Endothelial cell (in vitro differentiated cells): ENCODE measurements around the gene GLI3. TPM values are rescaled to one million over a fixed set of nuclear protein-coding genes. Genes with fewer than 3 reads are reported as not detected.

Experiments used
- DNase-seq: peaks from one replicate; pipeline ENCODE4 v3.0.0; 2021; ENCODE audit warnings: low spot score
- H3K27ac Mint-ChIP-seq: one replicate; pipeline ENCODE4 v1.8.0; 2021; ENCODE audit warnings: mixed read lengths, inconsistent platforms; ENCODE audit not compliant: unreplicated experiment
- H3K27me3 Mint-ChIP-seq: one replicate; pipeline ENCODE4 v1.8.0; 2021; ENCODE audit warnings: mild to moderate bottlenecking, moderate library complexity, mixed read lengths, inconsistent platforms; ENCODE audit not compliant: unreplicated experiment
- H3K36me3 Mint-ChIP-seq: one replicate; pipeline ENCODE4 v1.8.0; 2021; ENCODE audit warnings: mild to moderate bottlenecking, low read depth, mixed read lengths, inconsistent platforms; ENCODE audit not compliant: unreplicated experiment
- H3K4me1 Mint-ChIP-seq: one replicate; pipeline ENCODE4 v1.8.0; 2021; ENCODE audit warnings: mild to moderate bottlenecking, mixed read lengths, inconsistent platforms; ENCODE audit not compliant: unreplicated experiment
- H3K4me3 Mint-ChIP-seq: one replicate; pipeline ENCODE4 v1.8.0; 2021; ENCODE audit warnings: mild to moderate bottlenecking, mixed read lengths, inconsistent platforms; ENCODE audit not compliant: unreplicated experiment
- H3K9me3 Mint-ChIP-seq: one replicate; pipeline ENCODE4 v1.8.0; 2021; ENCODE audit warnings: mixed read lengths, inconsistent platforms; ENCODE audit not compliant: unreplicated experiment
- total RNA-seq: library from RNA; stranded (reverse); fragmentation: NEBNext Ultra II Directional; extraction: Animal tissue kit (Norgen Biotek cat#: 25700); gene quantifications from one replicate; pipeline ENCODE4 v1.2.1, GENCODE V29; 2021; ENCODE audit not compliant: unreplicated experiment
- TF ChIP-seq, protein P1 (sequence below): fragments of 200-600 bp; sonication (generic); IDR thresholded peaks from one replicate; pipeline ENCODE4 v1.5.0; 2021; ENCODE audit warnings: antibody characterized with exemption; ENCODE audit not compliant: unreplicated experiment

The GLI3 gene
- total RNA-seq, 1 donor from 2014 or later: 24.9 TPM

DNA sequence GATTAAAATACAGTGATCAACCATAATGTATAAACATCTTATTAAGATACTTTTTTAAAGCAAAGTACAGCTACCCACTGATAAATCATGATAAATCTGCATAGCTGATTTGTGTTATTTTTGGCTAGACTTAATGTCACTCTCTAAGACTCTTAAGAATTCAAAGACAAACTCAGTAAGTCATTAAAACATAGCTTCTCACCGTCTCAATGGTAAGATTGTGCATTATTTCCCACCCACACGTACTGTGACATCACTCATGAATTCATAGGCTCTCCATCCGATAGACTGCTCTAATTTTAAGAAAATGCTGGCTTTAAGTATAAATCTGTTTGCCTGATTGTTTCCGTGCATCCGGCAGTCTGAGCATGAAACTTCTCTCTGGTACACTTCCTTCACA, 266.1 kb downstream of the GLI3 start:
- H3K36me3 Mint-ChIP-seq: peaks cover 3% of the 10 kb centered on the region
- DNase-seq: no peak
- TF ChIP-seq, protein P1, sequence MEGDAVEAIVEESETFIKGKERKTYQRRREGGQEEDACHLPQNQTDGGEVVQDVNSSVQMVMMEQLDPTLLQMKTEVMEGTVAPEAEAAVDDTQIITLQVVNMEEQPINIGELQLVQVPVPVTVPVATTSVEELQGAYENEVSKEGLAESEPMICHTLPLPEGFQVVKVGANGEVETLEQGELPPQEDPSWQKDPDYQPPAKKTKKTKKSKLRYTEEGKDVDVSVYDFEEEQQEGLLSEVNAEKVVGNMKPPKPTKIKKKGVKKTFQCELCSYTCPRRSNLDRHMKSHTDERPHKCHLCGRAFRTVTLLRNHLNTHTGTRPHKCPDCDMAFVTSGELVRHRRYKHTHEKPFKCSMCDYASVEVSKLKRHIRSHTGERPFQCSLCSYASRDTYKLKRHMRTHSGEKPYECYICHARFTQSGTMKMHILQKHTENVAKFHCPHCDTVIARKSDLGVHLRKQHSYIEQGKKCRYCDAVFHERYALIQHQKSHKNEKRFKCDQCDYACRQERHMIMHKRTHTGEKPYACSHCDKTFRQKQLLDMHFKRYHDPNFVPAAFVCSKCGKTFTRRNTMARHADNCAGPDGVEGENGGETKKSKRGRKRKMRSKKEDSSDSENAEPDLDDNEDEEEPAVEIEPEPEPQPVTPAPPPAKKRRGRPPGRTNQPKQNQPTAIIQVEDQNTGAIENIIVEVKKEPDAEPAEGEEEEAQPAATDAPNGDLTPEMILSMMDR: no peak
- H3K4me1 Mint-ChIP-seq: no peaks in the 10 kb centered on the region
- H3K4me3 Mint-ChIP-seq: no peak overlapping the region
- H3K27me3 Mint-ChIP-seq: no peaks in the 10 kb centered on the region
- H3K9me3 Mint-ChIP-seq: no peaks in the 10 kb centered on the region
- H3K27ac Mint-ChIP-seq: no peak overlapping the region

DNA sequence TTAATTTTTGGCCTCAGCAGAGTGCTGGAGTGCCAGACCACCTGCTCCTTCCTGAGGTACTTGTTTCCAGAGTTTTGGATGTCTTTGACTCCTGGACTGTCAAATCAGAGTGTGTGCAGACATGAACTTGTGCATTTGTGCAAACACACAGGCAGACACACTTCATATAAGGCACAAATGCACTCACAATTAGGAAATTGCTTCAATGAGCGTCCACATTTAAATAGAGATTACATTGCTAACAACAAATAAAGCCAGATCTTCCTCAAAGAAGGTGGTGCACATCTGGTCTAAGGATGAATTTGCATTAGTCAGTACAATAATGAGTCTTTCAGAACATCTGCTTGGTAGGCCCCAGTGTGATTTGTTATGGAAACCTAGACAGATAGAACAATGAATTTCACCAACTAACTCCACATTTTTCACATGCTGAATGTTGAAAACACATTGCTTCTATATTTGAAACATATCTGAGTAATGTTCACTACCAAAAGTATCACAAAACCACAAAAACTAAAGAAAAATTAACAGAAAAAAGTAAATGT, 267.4 kb downstream of the GLI3 start:
- no peaks in the 10 kb centered on the region for H3K27me3 Mint-ChIP-seq
- peaks cover 3% of the 10 kb centered on the region for H3K36me3 Mint-ChIP-seq
- H3K4me3 Mint-ChIP-seq: no peak overlapping the region
- TF ChIP-seq, protein P1: no peak
- H3K9me3 Mint-ChIP-seq: no peaks in the 10 kb centered on the region
- DNase-seq: no peak
- no peaks in the 10 kb centered on the region for H3K4me1 Mint-ChIP-seq
- H3K27ac Mint-ChIP-seq: no peak overlapping the region

DNA sequence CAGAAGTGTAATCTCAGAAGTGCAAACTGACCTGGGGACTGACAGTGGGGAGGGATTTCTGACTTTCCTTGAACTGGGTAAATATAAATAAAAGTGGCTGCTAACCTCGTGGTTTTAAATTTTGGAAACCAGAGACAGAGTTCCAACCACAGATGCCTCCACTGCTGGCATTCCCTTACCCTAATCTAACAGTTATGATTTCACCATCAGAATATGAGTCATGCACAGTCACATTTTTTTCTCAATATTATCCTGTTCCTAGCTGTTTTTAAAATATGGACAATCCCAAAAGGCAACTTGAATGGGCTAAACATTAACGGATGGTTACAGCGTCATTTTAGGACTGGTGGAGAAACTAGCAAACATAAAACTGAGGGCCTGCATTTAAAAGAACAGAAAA, 269.9 kb downstream of the GLI3 start:
- no peaks in the 10 kb centered on the region for H3K9me3 Mint-ChIP-seq
- no peak for DNase-seq
- H3K4me3 Mint-ChIP-seq: no peak overlapping the region
- H3K36me3 Mint-ChIP-seq: peaks cover 3% of the 10 kb centered on the region
- H3K4me1 Mint-ChIP-seq: no peaks in the 10 kb centered on the region
- TF ChIP-seq, protein P1: no peak
- no peaks in the 10 kb centered on the region for H3K27me3 Mint-ChIP-seq
- no peak overlapping the region for H3K27ac Mint-ChIP-seq

DNA sequence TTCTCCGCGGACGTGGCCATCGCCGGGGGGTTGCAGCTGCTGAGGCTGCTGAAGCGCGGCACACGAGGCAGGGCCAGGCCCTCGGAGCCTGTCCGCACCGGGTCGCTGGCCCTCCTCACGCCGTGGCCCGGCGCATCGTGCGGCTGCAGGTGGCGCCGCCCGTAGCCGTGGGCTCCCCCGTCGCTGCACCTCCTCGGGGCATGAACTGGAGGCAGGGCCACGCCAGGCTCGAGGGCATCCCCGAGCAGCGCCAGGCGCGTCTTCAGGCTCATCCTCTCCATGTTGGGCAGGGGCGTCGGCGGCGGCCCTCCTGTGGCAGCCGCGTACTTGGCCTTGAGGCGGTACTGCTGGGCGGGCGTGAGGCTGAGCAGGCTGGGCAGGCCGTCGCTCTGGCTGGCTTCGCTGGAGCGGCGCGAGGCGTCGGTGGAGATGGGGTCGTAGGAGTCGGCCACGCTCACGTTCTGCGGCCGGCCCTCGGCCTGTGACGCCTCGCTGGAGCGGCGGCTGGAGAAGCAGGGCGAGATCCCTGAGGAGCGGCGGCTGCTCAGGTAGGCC, 271.0 kb downstream of the GLI3 start:
- no peak for DNase-seq
- TF ChIP-seq, protein P1: no peak
- Mint-ChIP-seq H3K9me3 (no peaks in the 10 kb centered on the region), H3K27me3 (no peaks in the 10 kb centered on the region), H3K27ac (no peak overlapping the region), H3K4me3 (no peak overlapping the region), H3K4me1 (no peaks in the 10 kb centered on the region), H3K36me3 (peaks cover 3% of the 10 kb centered on the region)

DNA sequence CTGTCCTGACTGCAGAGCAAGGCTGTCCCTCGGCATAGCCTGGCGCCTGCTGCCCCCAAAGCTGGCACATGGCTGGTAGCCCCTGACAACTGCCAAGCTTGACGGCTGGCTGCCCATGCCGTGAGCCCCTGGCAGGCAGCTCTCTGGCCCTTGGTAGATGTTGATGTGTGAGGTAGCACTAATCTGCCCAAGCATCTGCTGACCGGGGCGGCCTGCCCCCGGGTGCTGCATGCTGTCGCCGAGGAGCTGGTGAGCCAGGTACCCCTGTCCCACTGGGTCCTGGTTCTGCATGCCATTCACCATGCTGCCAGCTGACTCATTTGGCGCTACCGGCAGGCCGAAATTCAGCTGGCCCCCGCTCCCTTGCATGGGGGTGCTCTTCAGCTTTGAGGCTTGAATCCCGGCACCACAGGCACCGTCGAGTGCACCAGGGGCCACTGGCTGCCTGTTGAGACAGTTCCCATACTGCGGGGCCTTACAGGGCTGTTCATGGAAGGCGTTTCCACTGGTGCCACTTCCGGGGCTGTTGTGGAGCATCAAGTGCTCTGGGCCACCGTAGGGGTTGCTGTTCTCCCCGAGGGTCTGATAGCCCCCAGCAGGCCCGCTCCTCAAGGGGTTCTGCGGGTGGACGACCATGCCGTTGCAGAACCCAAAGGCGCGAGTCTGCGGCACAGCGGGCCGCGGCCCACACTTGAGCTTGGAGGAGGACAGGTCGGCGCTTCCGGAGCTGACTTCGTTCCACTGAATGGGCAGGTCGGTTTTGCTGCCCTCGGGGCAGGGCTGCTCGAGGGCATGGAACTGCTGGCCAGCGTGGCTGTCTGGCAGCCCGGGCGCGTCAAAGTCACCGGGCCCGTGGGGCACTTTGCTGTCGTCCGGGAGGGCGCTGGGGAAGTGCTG, 271.9 kb downstream of the GLI3 start:
- no peak overlapping the region for H3K4me3 Mint-ChIP-seq
- no peaks in the 10 kb centered on the region for H3K4me1 Mint-ChIP-seq

More for the DNA sequence above, 271.9 kb downstream of the GLI3 start:
- no peaks in the 10 kb centered on the region for H3K9me3 Mint-ChIP-seq
- TF ChIP-seq, protein P1: no peak
- no peak for DNase-seq
- no peak overlapping the region for H3K27ac Mint-ChIP-seq
- H3K36me3 Mint-ChIP-seq: peaks cover 3% of the 10 kb centered on the region
- peaks cover 2% of the 10 kb centered on the region for H3K27me3 Mint-ChIP-seq
